ENCODE data around the gene DNAJB1. TPM values are rescaled to one million over a fixed set of nuclear protein-coding genes. Genes with fewer than 3 reads are reported as not detected.
"Not testable (repeated sequence)": the region's sequence is repeated elsewhere in the genome, so short reads cannot be mapped to it uniquely, and the experiment has no call there.

Gene DNAJB1
- total RNA-seq, 1 donor from 2014 or later, result 117 TPM

- Mint-ChIP-seq H3K4me1 (peaks cover 5% of the 10 kb centered on the region), H3K9me3 (no peaks in the 10 kb centered on the region), H3K4me3 (no peak overlapping the region), H3K36me3 (ENCODE audit: low read depth) (peaks cover 5% of the 10 kb centered on the region), H3K27ac (no peak overlapping the region), H3K27me3 (no peaks in the 10 kb centered on the region)
- intact Hi-C loops (cut with micrococcal nuclease), result no loop called here
- DNase-seq, result no peak
Measured at GRCh38 chr19:14544047-14544446, 25.9 kb upstream of the DNAJB1 start.

- intact Hi-C loops (cut with micrococcal nuclease), result no loop called here
- Mint-ChIP-seq H3K4me1 (peaks cover 7% of the 10 kb centered on the region), H3K9me3 (no peaks in the 10 kb centered on the region), H3K36me3 (ENCODE audit: low read depth) (peaks cover 2% of the 10 kb centered on the region), H3K27ac (no peak overlapping the region), H3K27me3 (no peaks in the 10 kb centered on the region), H3K4me3 (no peak overlapping the region)
- no peak for DNase-seq
Measured at GRCh38 chr19:14542711-14543328, 24.6 kb upstream of the DNAJB1 start.

- H3K4me3 Mint-ChIP-seq; H3K9me3 Mint-ChIP-seq; H3K36me3 Mint-ChIP-seq (ENCODE audit: low read depth); H3K27me3 Mint-ChIP-seq; H3K4me1 Mint-ChIP-seq; H3K27ac Mint-ChIP-seq; DNase-seq; intact Hi-C loops (cut with micrococcal nuclease): not testable (repeated sequence)
Measured at GRCh38 chr19:14541979-14542378, 23.8 kb upstream of the DNAJB1 start.

- no peaks in the 10 kb centered on the region for H3K9me3 Mint-ChIP-seq
- no peaks in the 10 kb centered on the region for H3K27me3 Mint-ChIP-seq
- H3K4me1 Mint-ChIP-seq, result peaks cover 5% of the 10 kb centered on the region
- H3K4me3 Mint-ChIP-seq, result no peak overlapping the region
- intact Hi-C loops (cut with micrococcal nuclease), result no loop called here
- H3K36me3 Mint-ChIP-seq (ENCODE audit: low read depth), result no peaks in the 10 kb centered on the region
- DNase-seq, result no peak
- H3K27ac Mint-ChIP-seq, result no peak overlapping the region
Measured at GRCh38 chr19:14540741-14541525, 22.7 kb upstream of the DNAJB1 start.

GRCh38 chr19:14536926-14537692 lies 18.9 kb upstream of the DNAJB1 start:
- Mint-ChIP-seq H3K9me3 (no peaks in the 10 kb centered on the region), H3K36me3 (ENCODE audit: low read depth) (peaks cover 4% of the 10 kb centered on the region), H3K4me1 (peaks cover 5% of the 10 kb centered on the region), H3K27ac (no peak overlapping the region), H3K4me3 (no peak overlapping the region), H3K27me3 (no peaks in the 10 kb centered on the region)
- intact Hi-C loops (cut with micrococcal nuclease), result no loop called here
- DNase-seq, result peak; percentile 86

GRCh38 chr19:14533450-14533849 lies 15.3 kb upstream of the DNAJB1 start:
- DNase-seq, result no peak
- no peaks in the 10 kb centered on the region for H3K27me3 Mint-ChIP-seq
- intact Hi-C loops (cut with micrococcal nuclease), result no loop called here
- peaks cover 14% of the 10 kb centered on the region for H3K4me1 Mint-ChIP-seq
- no peak overlapping the region for H3K4me3 Mint-ChIP-seq
- peaks cover 4% of the 10 kb centered on the region for H3K36me3 Mint-ChIP-seq (ENCODE audit: low read depth)
- no peaks in the 10 kb centered on the region for H3K9me3 Mint-ChIP-seq
- H3K27ac Mint-ChIP-seq, result no peak overlapping the region

- Mint-ChIP-seq H3K4me3 (peak overlapping the region; percentile 72), H3K36me3 (ENCODE audit: low read depth) (peaks cover 4% of the 10 kb centered on the region), H3K27ac (peak overlapping the region; percentile 1), H3K27me3 (no peaks in the 10 kb centered on the region), H3K4me1 (peaks cover 14% of the 10 kb centered on the region), H3K9me3 (no peaks in the 10 kb centered on the region)
- intact Hi-C loops (cut with micrococcal nuclease), result no loop called here
- DNase-seq, result no peak
Measured at GRCh38 chr19:14530506-14530905, 12.3 kb upstream of the DNAJB1 start.

- peak overlapping the region; percentile 94 for H3K27ac Mint-ChIP-seq
- H3K9me3 Mint-ChIP-seq, result no peaks in the 10 kb centered on the region
- DNase-seq, result no peak
- intact Hi-C loops (cut with micrococcal nuclease), result no loop called here
- H3K4me3 Mint-ChIP-seq, result peak overlapping the region; percentile 90
- H3K27me3 Mint-ChIP-seq, result no peaks in the 10 kb centered on the region
- peaks cover 14% of the 10 kb centered on the region for H3K4me1 Mint-ChIP-seq
- peaks cover 4% of the 10 kb centered on the region for H3K36me3 Mint-ChIP-seq (ENCODE audit: low read depth)
Measured at GRCh38 chr19:14530005-14530348, 11.8 kb upstream of the DNAJB1 start.

GRCh38 chr19:14529254-14530004 lies 11.2 kb upstream of the DNAJB1 start, which contains the start of gene TECR:
TECR (plus strand) TSS chr19:14529594; CDS start chr19:14529697, 103 bp downstream.
- Mint-ChIP-seq H3K4me1 (peaks cover 14% of the 10 kb centered on the region), H3K27me3 (no peaks in the 10 kb centered on the region), H3K9me3 (no peaks in the 10 kb centered on the region), H3K36me3 (ENCODE audit: low read depth) (peaks cover 4% of the 10 kb centered on the region), H3K4me3 (peak within 1 kb of the TSS; percentile 90), H3K27ac (peak within 1 kb of the TSS; percentile 94)
- intact Hi-C loops (cut with micrococcal nuclease), result loop anchor here (1.0 to 10.0 kb wide), 4 partner anchors 11 to 1615 kb away; partner anchors contain the start of genes DNAJB1 and SYCE2
- peak; percentile 100 for DNase-seq

- H3K9me3 Mint-ChIP-seq, result no peaks in the 10 kb centered on the region
- H3K4me1 Mint-ChIP-seq, result peaks cover 16% of the 10 kb centered on the region
Measured at GRCh38 chr19:14528419-14529253, 10.4 kb upstream of the DNAJB1 start.

GRCh38 chr19:14526423-14526822 lies 8.2 kb upstream of the DNAJB1 start:
- Mint-ChIP-seq H3K9me3 (no peaks in the 10 kb centered on the region), H3K27me3 (no peaks in the 10 kb centered on the region), H3K4me3 (no peak overlapping the region), H3K27ac (no peak overlapping the region), H3K36me3 (ENCODE audit: low read depth) (no peaks in the 10 kb centered on the region), H3K4me1 (peaks cover 30% of the 10 kb centered on the region)
- DNase-seq, result no peak
- intact Hi-C loops (cut with micrococcal nuclease), result loop anchor here (10.0 kb wide), 2 partner anchors 682 to 1612 kb away; partner anchors contain the start of gene SYCE2

More at GRCh38 chr19:14528419-14529253, 10.4 kb upstream of the DNAJB1 start:
- peaks cover 4% of the 10 kb centered on the region for H3K36me3 Mint-ChIP-seq (ENCODE audit: low read depth)
- no peak for DNase-seq
- no peaks in the 10 kb centered on the region for H3K27me3 Mint-ChIP-seq
- H3K27ac Mint-ChIP-seq, result peak overlapping the region; percentile 94
- H3K4me3 Mint-ChIP-seq, result peak overlapping the region; percentile 90
- intact Hi-C loops (cut with micrococcal nuclease), result loop anchor here (1.0 to 10.0 kb wide), 4 partner anchors 10 to 1614 kb away; partner anchors contain the start of genes DNAJB1 and SYCE2

GRCh38 chr19:14525729-14526128 lies 7.5 kb upstream of the DNAJB1 start:
- H3K27ac Mint-ChIP-seq, result no peak overlapping the region
- no peak overlapping the region for H3K4me3 Mint-ChIP-seq
- H3K36me3 Mint-ChIP-seq (ENCODE audit: low read depth), result no peaks in the 10 kb centered on the region
- H3K27me3 Mint-ChIP-seq, result no peaks in the 10 kb centered on the region
- DNase-seq, result no peak
- H3K4me1 Mint-ChIP-seq, result peaks cover 30% of the 10 kb centered on the region
- intact Hi-C loops (cut with micrococcal nuclease), result loop anchor here (10.0 kb wide), 2 partner anchors 681 to 1611 kb away; partner anchors contain the start of gene SYCE2
- no peaks in the 10 kb centered on the region for H3K9me3 Mint-ChIP-seq

All from activated CD4-positive, alpha-beta T cell treated with anti-CD3 and anti-CD28 coated beads, Interleukin-2, amount 10 ng/mL, durations not matched to agents 24 days and 14 days (primary cell).